Stimulated activated memory B cell treated with anti-CD40 and anti-IgM and Interleukin-4, amounts not matched to agents 10 μg/mL and 1 μg/mL and 100 μg/mL, for 72 hours (primary cell): ENCODE measurements around the gene FAM153A.
"Not testable (repeated sequence)": the region's sequence is repeated elsewhere in the genome, so short reads cannot be mapped to it uniquely, and the experiment has no call there.

ENCODE experiments used
- ATAC-seq: fragments of 150-1000 bp; cut with Tn5 transposase; 2 replicates; pipeline ENCODE4 v1.10.0; 2021
- H3K27ac Mint-ChIP-seq: one replicate; pipeline ENCODE4 v1.8.0; 2022; ENCODE audit warnings: mild to moderate bottlenecking, mixed read lengths
- H3K27me3 Mint-ChIP-seq: one replicate; pipeline ENCODE4 v1.8.0; 2022; ENCODE audit warnings: mixed read lengths
- H3K36me3 Mint-ChIP-seq: one replicate; pipeline ENCODE4 v1.8.0; 2022; ENCODE audit warnings: mixed read lengths
- H3K4me1 Mint-ChIP-seq: one replicate; pipeline ENCODE4 v1.8.0; 2022; ENCODE audit warnings: mixed read lengths
- H3K4me3 Mint-ChIP-seq: one replicate; pipeline ENCODE4 v1.8.0; 2022; ENCODE audit warnings: mild to moderate bottlenecking, moderate library complexity, mixed read lengths
- H3K9me3 Mint-ChIP-seq: one replicate; pipeline ENCODE4 v1.8.0; 2022; ENCODE audit warnings: mixed read lengths

The FAM153A gene

GRCh38 chr5:177782169-177782568, 530 bp downstream of the FAM153A start:
- not testable (repeated sequence) for H3K36me3 Mint-ChIP-seq, H3K4me3 Mint-ChIP-seq, H3K27ac Mint-ChIP-seq, H3K27me3 Mint-ChIP-seq, H3K9me3 Mint-ChIP-seq, H3K4me1 Mint-ChIP-seq, ATAC-seq

DNA sequence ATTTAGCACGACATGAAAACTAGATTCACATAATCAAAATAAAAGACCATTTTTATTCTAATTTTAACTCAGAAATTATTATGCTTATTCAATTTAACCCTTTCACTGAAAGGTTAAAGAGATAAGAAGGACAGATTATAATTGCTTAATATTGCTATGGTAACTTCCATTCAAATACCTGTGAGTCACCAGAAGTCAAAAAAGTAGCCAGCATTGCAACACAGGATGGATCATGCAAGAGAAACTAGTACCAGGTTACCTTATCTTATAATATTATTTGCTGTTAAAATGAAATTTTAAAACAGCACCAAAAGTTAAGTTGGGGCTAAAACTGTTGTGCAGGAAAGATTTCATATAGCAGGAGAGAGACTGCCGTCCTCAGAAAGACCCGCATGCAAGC, 11.5 kb downstream of the FAM153A start:
- H3K36me3 Mint-ChIP-seq, H3K27me3 Mint-ChIP-seq, ATAC-seq, H3K27ac Mint-ChIP-seq, H3K4me1 Mint-ChIP-seq, H3K9me3 Mint-ChIP-seq, H3K4me3 Mint-ChIP-seq: not testable (repeated sequence)

DNA sequence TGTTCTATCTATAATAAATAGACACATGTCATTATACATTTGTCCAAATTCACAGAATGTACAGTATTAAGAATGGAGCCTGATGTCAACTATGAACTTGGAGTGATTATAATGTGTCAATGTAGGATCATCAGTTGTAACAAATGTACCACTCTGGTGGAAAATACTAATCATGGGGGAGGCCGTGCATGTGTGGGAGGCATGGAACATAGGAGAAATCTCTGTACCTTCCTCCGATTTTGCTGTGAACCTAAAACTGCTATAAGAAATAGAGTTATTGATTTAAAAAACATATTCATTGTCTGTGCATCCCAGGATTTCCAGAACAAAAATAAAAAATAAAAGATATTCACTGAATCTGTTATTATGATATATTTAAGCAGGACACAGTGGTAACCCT, 12.1 kb downstream of the FAM153A start:
- H3K36me3 Mint-ChIP-seq, H3K4me1 Mint-ChIP-seq, ATAC-seq, H3K27ac Mint-ChIP-seq, H3K9me3 Mint-ChIP-seq, H3K27me3 Mint-ChIP-seq, H3K4me3 Mint-ChIP-seq: not testable (repeated sequence)

- not testable (repeated sequence) for H3K27me3 Mint-ChIP-seq, ATAC-seq, H3K4me1 Mint-ChIP-seq, H3K4me3 Mint-ChIP-seq, H3K27ac Mint-ChIP-seq, H3K36me3 Mint-ChIP-seq, H3K9me3 Mint-ChIP-seq
These were observed 18.8 kb downstream of the FAM153A start for GRCh38 chr5:177763737-177764508.

- not testable (repeated sequence) for H3K27me3 Mint-ChIP-seq, H3K36me3 Mint-ChIP-seq, H3K4me1 Mint-ChIP-seq, ATAC-seq, H3K9me3 Mint-ChIP-seq, H3K27ac Mint-ChIP-seq, H3K4me3 Mint-ChIP-seq
These were observed 21.7 kb downstream of the FAM153A start for GRCh38 chr5:177760954-177761353.

DNA sequence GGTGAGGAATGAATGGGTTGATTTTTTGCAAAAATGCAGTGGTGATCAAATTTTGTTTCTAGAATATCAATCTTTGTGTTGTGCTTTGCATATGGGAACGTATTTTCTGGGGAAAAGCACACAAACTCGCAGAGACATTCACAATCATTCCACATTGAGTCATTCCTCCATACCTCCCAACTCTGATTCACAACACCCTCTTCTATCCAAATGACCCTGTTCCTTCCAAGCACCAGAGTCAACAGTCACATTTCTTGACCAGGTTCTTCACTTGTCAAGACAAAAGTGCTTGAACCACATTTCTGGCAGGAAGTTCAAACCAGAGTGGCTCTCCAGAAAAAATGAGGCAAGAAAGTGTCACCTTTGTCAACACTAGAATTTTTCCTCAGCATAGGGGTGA, 35.3 kb downstream of the FAM153A start:
- not testable (repeated sequence) for H3K36me3 Mint-ChIP-seq, ATAC-seq, H3K4me3 Mint-ChIP-seq, H3K9me3 Mint-ChIP-seq, H3K4me1 Mint-ChIP-seq, H3K27me3 Mint-ChIP-seq, H3K27ac Mint-ChIP-seq

- not testable (repeated sequence) for H3K4me1 Mint-ChIP-seq, H3K9me3 Mint-ChIP-seq, H3K27me3 Mint-ChIP-seq, H3K4me3 Mint-ChIP-seq, H3K27ac Mint-ChIP-seq, H3K36me3 Mint-ChIP-seq, ATAC-seq
These were observed 57.8 kb downstream of the FAM153A start for GRCh38 chr5:177724858-177725257.

DNA sequence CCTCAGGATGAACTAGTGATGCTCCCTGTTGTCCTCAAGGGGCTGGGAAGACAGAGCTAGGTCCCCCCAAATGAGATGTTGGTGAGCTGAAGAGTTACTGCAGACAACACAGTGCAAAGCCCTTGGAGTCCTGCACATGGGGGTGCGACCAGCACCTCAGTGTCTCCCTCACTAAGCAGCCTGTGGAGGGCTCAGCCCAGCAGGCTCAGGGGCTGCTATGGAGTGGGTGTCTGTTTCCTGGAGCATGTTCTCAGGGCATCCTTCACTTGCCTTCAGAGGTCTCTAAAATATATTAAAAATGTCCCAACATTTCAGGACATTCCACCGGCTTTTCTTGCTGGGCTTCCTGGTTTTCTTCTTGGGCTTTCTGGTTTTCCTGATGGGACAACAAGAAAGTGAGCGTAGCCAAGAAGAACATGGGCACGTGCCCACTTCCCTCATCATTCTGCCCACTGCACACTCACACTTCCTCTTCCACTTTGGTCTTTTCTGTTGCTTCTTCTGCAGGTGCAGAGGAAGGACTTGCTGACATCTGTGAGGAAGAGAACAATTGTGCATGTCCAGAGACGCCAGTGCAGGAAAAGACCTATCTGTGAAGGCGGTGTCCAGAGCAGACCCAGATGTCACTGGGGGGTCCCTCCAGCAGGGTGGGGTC, 58.7 kb downstream of the FAM153A start:
- H3K27me3 Mint-ChIP-seq, H3K4me1 Mint-ChIP-seq, H3K9me3 Mint-ChIP-seq, H3K4me3 Mint-ChIP-seq, H3K27ac Mint-ChIP-seq, H3K36me3 Mint-ChIP-seq: not testable (repeated sequence)
- peak; percentile 48 for ATAC-seq

GRCh38 chr5:177722829-177723228, 59.9 kb downstream of the FAM153A start:
- H3K27ac Mint-ChIP-seq, H3K36me3 Mint-ChIP-seq, H3K4me3 Mint-ChIP-seq, H3K4me1 Mint-ChIP-seq, ATAC-seq, H3K9me3 Mint-ChIP-seq, H3K27me3 Mint-ChIP-seq: not testable (repeated sequence)

DNA sequence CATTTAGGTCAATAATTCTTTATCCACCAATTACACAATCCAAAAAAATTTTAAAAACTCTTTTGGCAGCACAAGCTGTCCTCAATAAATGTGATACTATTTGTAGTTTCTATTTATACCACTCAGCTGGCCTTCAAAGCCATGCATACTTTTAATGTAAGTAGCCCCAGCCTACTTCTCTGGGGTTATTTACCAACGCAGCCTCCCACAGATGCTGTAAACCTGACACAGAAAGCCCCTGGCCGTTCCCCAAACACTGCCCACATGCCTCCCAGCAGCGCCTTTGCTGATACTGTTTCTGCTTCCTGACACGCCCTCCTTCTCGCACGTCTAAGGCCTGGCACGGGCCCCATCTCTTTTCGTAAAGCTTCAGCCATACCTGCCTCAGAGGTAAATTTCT, 62.7 kb downstream of the FAM153A start:
- H3K27me3 Mint-ChIP-seq, H3K36me3 Mint-ChIP-seq, H3K4me1 Mint-ChIP-seq, H3K9me3 Mint-ChIP-seq, H3K27ac Mint-ChIP-seq, ATAC-seq, H3K4me3 Mint-ChIP-seq: not testable (repeated sequence)

GRCh38 chr5:177715423-177715822, 67.3 kb downstream of the FAM153A start:
- not testable (repeated sequence) for H3K4me3 Mint-ChIP-seq, ATAC-seq, H3K9me3 Mint-ChIP-seq, H3K36me3 Mint-ChIP-seq, H3K4me1 Mint-ChIP-seq, H3K27me3 Mint-ChIP-seq, H3K27ac Mint-ChIP-seq

DNA sequence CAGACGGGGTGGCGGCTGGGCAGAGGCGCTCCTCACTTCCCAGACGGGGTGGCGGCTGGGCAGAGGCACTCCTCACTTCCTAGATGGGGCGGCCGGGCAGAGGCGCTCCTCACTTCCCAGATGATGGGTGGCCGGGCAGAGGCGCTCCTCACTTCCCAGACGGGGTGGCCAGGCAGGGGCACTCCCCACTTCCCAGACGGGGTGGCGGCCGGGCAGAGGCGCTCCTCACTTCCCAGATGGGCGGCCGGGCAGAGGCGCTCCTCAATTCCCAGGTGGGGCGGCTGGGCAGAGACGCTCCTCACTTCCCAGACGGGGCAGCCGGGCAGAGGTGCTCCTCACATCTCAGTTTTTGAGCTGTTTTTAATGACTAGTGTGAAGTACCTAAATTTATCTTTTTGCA, 86.6 kb downstream of the FAM153A start:
- H3K27me3 Mint-ChIP-seq = peaks cover 13% of the 10 kb centered on the region
- not testable (repeated sequence) for H3K4me3 Mint-ChIP-seq, H3K36me3 Mint-ChIP-seq, H3K4me1 Mint-ChIP-seq, ATAC-seq, H3K27ac Mint-ChIP-seq, H3K9me3 Mint-ChIP-seq

DNA sequence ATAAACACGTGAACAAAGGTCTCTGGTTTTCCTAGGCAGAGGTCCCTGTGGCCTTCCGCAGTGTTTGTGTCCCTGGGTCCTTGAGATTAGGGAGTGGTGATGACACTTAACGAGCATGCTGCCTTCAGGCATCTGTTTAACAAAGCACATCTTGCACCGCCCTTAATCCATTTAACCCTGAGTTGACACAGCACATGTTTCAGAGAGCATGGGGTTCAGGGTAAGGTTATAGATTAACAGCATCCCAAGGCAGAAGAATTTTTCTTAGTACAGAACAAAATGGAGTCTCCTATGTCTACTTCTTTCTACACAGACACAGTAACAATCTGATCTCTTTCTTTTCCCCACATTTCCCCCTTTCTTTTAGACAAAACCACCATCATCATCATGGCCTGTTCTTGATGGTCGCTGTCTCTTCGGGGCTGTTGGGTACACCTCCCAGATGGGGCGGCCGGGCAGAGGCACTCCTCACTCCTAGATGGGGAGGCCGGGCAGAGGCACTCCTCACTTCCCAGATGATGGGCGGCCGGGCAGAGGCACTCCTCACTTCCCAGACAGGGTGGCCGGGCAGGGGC, 87.3 kb downstream of the FAM153A start:
- not testable (repeated sequence) for ATAC-seq, H3K27ac Mint-ChIP-seq, H3K4me1 Mint-ChIP-seq, H3K36me3 Mint-ChIP-seq, H3K9me3 Mint-ChIP-seq, H3K4me3 Mint-ChIP-seq
- H3K27me3 Mint-ChIP-seq = peaks cover 13% of the 10 kb centered on the region

DNA sequence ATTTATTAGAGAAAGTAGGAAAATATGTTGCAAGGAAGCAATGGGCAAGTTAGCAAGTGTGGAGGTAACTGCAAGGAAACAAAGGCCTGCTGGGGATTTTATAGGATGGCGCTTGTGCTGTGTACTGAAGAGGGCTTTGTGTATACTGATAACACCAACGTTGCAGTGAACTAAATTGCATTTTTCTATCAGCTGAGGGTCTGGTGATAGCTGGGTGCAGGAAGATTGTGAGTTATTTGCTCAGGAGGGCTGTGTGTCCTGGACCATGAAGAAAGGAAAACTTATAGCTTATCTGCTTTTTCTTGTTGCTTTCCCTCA, 88.2 kb downstream of the FAM153A start:
- H3K27ac Mint-ChIP-seq, H3K9me3 Mint-ChIP-seq, H3K4me1 Mint-ChIP-seq, H3K4me3 Mint-ChIP-seq, H3K36me3 Mint-ChIP-seq, ATAC-seq: not testable (repeated sequence)
- H3K27me3 Mint-ChIP-seq = peaks cover 13% of the 10 kb centered on the region

GRCh38 chr5:177693671-177694517, 88.8 kb downstream of the FAM153A start:
- H3K27ac Mint-ChIP-seq, H3K4me3 Mint-ChIP-seq, ATAC-seq: not testable (repeated sequence)

DNA sequence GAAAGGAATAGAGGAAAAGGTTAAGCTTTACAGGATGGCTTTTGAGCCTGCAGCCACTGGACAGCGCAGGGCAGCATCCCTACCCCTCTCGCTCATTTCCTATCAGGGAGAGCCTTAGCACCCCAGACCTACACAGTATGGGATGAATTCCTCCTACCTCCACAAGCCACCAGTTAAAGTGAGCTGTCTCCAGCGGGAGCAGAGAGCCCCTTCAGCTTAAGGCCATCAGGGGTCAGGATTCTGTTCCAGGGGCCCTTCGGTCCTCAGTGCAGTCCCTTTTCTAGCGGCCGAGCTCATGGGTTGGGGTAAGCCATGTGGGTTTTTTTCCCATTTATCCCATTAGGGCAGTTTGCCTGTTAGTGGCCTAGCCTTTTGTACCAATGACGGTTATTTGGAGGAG, 89.7 kb downstream of the FAM153A start:
- not testable (repeated sequence) for H3K4me1 Mint-ChIP-seq, H3K9me3 Mint-ChIP-seq, H3K27ac Mint-ChIP-seq, ATAC-seq, H3K4me3 Mint-ChIP-seq, H3K36me3 Mint-ChIP-seq
- peaks cover 13% of the 10 kb centered on the region for H3K27me3 Mint-ChIP-seq

More at GRCh38 chr5:177693671-177694517, 88.8 kb downstream of the FAM153A start:
- H3K36me3 Mint-ChIP-seq, H3K4me1 Mint-ChIP-seq, H3K9me3 Mint-ChIP-seq: not testable (repeated sequence)
- H3K27me3 Mint-ChIP-seq = peaks cover 13% of the 10 kb centered on the region
